Activated CD8-positive, alpha-beta memory T cell treated with anti-CD3 and anti-CD28 coated beads, Interleukin-2, amount 50 U/mL, for 24 hours (primary cell): ENCODE measurements around the gene P2RY4.
"Not testable (repeated sequence)": the region's sequence is repeated elsewhere in the genome, so short reads cannot be mapped to it uniquely, and the experiment has no call there.

Source experiments
- DNase-seq: peaks from one replicate; pipeline ENCODE4 v3.0.0-alpha.2; 2020; ENCODE audit errors: extremely low read depth

Gene P2RY4

DNA sequence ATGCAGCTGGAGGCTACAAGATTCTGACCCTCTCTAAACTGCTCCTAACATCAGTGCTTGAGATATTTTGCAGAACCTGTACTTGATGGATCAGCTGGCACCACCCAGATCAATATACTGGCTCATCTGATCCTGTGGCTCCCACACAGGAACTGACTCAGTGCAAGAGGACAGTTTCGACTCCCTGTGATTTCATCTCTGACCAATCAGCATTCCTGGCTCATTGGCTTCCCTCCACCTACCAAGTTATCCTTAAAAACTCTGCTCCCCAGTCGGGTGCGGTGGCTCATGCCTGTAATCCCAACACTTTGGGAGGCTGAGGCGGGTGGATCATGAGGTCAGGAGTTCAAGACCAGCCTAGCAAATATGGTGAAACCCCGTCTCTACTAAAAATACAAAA is 16.4 kb downstream of the P2RY4 start:
- not testable (repeated sequence) for DNase-seq

DNA sequence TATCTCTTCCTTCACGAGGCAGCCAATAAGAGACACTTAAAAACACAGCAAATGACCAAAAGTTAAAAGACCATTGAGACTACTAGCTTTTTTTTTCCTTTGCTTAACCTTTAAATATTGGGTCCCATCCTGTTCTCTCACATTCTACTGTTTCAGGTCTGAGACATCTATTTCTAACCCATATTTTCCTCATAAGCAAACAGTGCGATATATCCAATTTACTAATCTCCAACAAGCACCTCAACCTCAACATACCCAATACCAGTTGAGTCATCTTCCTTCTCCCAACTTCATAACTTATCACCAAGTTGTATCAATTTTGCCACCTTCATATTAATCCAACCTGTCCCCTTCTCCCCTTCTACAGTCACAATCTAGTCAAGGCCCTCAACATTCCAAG is 18.5 kb downstream of the P2RY4 start:
- DNase-seq = no peak

DNA sequence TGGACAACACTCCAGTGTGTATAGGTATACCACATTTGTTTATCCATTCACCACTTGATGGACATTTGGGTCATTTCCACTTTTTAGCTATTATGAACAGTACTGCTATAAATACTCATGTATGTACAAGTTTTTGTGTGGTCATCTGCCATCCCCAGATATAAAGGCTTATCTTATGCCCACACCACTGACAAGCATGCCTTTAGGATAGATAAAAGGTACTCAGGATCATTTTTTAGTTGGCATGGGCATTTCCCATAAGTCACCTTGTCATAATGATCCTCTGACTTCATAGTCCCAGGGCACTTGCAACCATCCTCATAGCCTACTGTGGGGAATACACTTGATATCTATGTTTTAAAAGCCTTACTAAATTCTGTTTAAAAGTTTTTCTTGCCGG is 19.3 kb downstream of the P2RY4 start:
- DNase-seq = no peak

DNA sequence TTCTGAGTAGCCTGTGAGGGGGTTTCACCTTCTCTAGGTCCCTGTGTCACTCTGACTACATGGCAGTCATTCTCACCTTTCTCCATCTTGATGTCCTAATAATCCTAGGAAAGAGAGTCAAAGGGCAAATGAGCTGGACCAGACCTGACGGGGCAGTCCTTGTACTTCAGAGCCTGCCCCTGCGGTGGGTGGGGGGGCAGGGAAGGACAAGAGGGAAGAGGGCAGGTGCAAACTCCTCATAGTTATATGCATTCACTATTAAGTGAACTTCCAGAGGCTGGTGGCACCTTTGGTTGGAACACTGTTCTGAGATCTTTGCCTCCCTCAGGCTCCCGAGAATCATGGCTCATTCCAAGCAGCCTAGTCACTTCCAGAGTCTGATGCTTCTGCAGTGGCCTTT is 25.6 kb downstream of the P2RY4 start, which contains the start of gene AWAT1:
AWAT1 (plus strand) TSS at position 301 of the 400 bp plus-strand sequence; CDS start at position 342, 41 bp downstream.
- no peak for DNase-seq

DNA sequence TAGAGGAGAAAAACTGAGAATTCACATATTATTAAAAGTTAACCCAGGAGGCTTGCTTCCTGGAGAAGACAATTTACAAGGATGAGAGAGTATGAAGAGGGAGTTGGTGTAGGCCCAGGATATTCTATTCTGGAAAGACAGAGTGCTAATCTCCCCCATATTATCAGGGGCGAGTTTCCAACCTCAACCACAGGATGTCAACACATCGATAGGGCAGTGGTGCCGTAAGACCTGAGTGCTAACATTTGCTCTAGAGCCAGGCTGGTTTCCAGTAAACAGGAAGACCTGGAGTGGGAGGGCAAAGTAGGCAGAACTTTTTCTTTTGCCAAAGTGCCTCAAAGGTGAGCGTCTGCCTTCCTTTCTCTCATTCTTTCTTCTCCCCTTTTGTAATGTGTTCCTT is 28.3 kb downstream of the P2RY4 start:
- no peak for DNase-seq

DNA sequence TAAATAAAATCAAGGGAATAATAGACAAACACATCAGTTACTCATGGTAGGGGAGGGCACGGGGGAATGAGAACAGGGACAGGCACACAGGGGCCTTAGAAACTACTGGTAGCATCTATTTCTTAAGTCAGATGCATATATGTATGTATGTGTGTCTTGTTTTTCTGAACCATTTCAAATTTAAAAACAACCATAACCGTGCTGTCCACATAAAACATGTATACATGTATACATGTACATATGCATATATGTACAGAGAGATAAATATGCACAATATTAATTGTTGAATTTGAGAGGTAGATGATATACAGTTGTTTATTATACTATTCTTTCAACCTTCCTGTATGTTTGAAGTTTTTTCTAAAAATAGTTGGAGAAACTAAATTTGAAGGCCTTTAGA is 33.3 kb downstream of the P2RY4 start:
- no peak for DNase-seq

DNA sequence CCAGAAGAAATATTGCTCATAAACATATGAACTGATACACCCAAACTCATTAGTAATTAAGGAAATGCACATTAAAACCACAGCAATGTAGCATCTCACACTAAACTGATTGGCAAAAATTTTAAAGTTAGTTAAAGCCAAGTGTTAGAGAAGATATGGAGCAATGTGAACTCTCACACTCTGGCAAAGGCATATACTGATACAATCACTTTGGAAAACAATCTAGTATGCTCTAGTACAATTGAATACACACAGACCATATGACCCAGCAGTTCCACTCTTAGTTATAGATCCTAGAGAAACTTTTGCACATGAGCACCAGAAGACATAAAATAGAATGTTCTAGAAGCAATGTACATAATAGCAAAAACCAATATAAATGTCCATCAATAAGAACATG is 34.0 kb downstream of the P2RY4 start:
- no peak for DNase-seq

DNA sequence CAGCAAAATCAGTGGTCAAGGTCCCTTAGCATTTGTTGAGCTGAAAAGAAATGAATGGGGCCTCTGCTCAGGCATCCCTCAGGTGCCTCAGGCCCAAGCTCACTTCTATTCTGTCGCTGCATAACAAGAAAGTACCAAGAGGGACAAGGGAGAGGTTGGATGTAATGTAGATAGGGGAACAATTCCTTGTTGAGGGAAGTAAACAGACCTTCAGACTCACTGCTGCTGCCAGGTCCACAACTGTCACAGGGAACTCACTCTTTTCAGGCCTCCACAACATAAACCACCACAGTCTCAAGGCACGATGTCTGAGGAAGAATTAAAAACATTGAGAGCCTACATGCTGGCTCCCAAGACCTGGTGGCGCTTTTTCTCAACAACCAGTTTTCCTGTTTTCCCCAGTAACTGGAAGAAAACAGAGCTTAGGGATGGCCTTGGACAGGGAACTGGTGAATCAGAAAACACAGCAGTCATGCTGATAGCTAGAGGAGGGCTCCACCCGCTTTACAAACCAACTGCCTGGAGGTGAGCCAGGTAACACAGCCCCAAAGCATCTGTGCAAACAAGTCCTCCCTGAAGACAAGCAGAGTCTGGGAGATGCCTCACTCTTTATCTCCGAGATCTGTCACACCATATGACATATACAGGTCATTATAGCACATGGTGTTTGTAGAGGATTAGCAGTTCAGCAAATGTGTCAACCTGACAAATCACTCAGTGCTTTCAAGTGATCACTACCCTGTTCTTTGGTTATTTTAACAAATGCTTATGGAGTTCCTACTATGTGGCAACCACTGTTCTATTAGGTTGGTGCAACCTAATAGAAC is 39.9 kb downstream of the P2RY4 start:
- no peak for DNase-seq

DNA sequence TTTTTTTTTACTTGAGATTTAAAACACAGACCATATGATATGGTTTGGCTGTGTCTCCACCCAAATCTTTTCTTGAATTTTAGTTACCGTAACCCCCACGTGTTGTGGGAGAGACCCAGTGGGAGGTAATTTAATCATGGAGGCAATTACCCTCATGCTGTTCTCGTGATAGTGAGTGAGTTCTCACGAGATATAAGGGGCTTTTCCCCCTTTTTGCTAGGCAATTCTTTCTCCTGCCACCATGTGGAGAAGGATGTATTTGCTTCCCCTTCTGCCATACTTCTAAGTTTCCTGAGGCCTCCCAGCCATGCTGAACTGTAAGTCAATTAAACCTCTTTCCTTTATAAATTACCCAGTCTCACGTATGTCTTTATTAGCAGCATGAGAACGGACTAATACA is 50.4 kb downstream of the P2RY4 start:
- not testable (repeated sequence) for DNase-seq

DNA sequence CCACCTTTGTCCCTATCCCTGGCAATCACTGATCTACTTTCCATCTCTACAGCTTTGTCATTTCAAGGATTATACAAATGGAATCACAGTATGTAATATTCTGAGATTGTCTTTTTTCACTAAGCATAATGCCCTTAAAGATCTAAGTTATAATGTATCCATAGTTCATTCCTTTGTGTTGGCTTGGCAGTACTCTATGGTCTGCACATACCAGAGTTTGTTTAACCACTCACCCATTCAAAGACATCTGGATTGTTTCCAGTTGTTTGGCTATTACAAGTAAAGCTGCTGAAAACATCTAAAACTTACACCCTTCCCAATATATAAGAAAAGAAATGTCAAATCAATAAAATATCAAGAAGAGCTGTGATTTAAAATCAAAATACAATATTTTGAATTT is 51.5 kb downstream of the P2RY4 start:
- DNase-seq = no peak
